ENCODE results near the gene PCDHA1. TPM values are rescaled to one million over a fixed set of nuclear protein-coding genes. Genes with fewer than 3 reads are reported as not detected.
"Not testable (repeated sequence)": the region's sequence is repeated elsewhere in the genome, so short reads cannot be mapped to it uniquely, and the experiment has no call there.

Gene PCDHA1
- total and polyA plus RNA-seq, 2 of the 13 experiments (the other 11 are each of a cell fraction or from before 2014, with no cell fraction given), result not detected

- no peak for TF ChIP-seq ZNF362 (CRISPR knock-in tag; IDR thresholded peaks at IDR 0.05; ENCODE audit: borderline replicate concordance)
- TF ChIP-seq ZSCAN29 (CRISPR knock-in tag; conservative IDR thresholded peaks at IDR 0.05), result no peak
- no peak for TF ChIP-seq ZNF75D (CRISPR knock-in tag; IDR thresholded peaks at IDR 0.05; ENCODE audit: borderline replicate concordance)
- no peak for TF ChIP-seq HES4 (CRISPR knock-in tag; IDR thresholded peaks at IDR 0.05; ENCODE audit: borderline replicate concordance)
- TF ChIP-seq NFE2 (CRISPR knock-in tag; IDR thresholded peaks at IDR 0.05), result no peak
- no peak for TF ChIP-seq HNF4A (CRISPR knock-in tag; IDR thresholded peaks at IDR 0.05)
- TF ChIP-seq ZNF30 (CRISPR knock-in tag; IDR thresholded peaks at IDR 0.05), result no peak
- no peak for TF ChIP-seq MLX (CRISPR knock-in tag; IDR thresholded peaks at IDR 0.05)
- no peak for TF ChIP-seq EEA1 (CRISPR knock-in tag; IDR thresholded peaks at IDR 0.05; ENCODE audit: borderline replicate concordance)
- TF ChIP-seq RBAK (CRISPR knock-in tag; IDR thresholded peaks at IDR 0.05), result no peak
- no peak for TF ChIP-seq ZNF225 (CRISPR knock-in tag; IDR thresholded peaks at IDR 0.05)
- no peak for TF ChIP-seq GPN1 (CRISPR knock-in tag; IDR thresholded peaks at IDR 0.05; ENCODE audit: borderline replicate concordance)
- TF ChIP-seq DNMT3B (CRISPR knock-in tag; conservative IDR thresholded peaks at IDR 0.05), result no peak
- no peak for TF ChIP-seq ZNF790 (CRISPR knock-in tag; IDR thresholded peaks at IDR 0.05; ENCODE audit: borderline replicate concordance)
- no peak for TF ChIP-seq ZBTB34 (CRISPR knock-in tag; IDR thresholded peaks at IDR 0.05)
- TF ChIP-seq NR1H2 (CRISPR knock-in tag; IDR thresholded peaks at IDR 0.05; ENCODE audit: borderline replicate concordance, low read depth), result no peak
- no peak for TF ChIP-seq ARID2 (CRISPR knock-in tag; IDR thresholded peaks at IDR 0.05; ENCODE audit: borderline replicate concordance)
- Histone ChIP-seq H3K27ac (ENCODE audit: extremely low read length, insufficient read depth, low read length) (no peak overlapping the region), H3K27me3 (ENCODE audit: control insufficient read depth in 1 of 2, insufficient read depth in 2 of 2, low read length in 2 of 2) (no peaks in the 10 kb centered on the region), H3K4me3 (replicated peaks in 1 of 3; ENCODE audit: insufficient read depth in 1 of 3, low read depth in 2 of 3, low read length in 3 of 3) (no peak overlapping the region), H2AFZ (ENCODE audit: low read length) (no peak overlapping the region), H3K4me2 (ENCODE audit: low read depth, low read length) (no peak overlapping the region), H3K36me3 (replicated peaks in 1 of 2; ENCODE audit: control insufficient read depth in 1 of 2, insufficient read depth in 2 of 2, low read length in 2 of 2) (no peaks in the 10 kb centered on the region), H3K79me2 (ENCODE audit: insufficient read depth, low read length) (no peaks in the 10 kb centered on the region), H3K9ac (ENCODE audit: insufficient read depth, low read depth, low read length) (no peak overlapping the region), H3K4me1 (ENCODE audit: insufficient read depth, low read length) (no peaks in the 10 kb centered on the region), H4K20me1 (ENCODE audit: insufficient read depth, low read length) (no peaks in the 10 kb centered on the region), H3K9me3 (ENCODE audit: low read length) (peaks cover 31% of the 10 kb centered on the region)
- CTCF ChIA-PET (ENCODE audit: low intra/inter-chr PET ratio, low total read pairs), result no interaction called here
- POLR2A ChIA-PET, result no interaction called here
- DNase-seq (ENCODE audit: low spot score), result no peak
- in situ Hi-C loops (cut with HindIII; ENCODE audit: extremely low pct_ligation_motif_present, low pct_unique_long_range_greater_than_20kb), result no loop called here
- no peak for FAIRE-seq
- BruUV-seq (replicated peaks), result no TSS peak
- intact Hi-C loops (cut with micrococcal nuclease; ENCODE audit: unreplicated experiment), result no loop called here
- 41% methylated on average over 15 of the region's 15 CpGs for WGBS (ENCODE audit: low lambda C conversion rate)
- peak; percentile 69 for ATAC-seq
Observed at GRCh38 chr5:140795259-140795641, 9.3 kb downstream of the PCDHA1 start.

GRCh38 chr5:140796072-140796717 lies 10.3 kb downstream of the PCDHA1 start:
- DNase-seq (ENCODE audit: low spot score); CTCF ChIA-PET (ENCODE audit: low intra/inter-chr PET ratio, low total read pairs): not testable (repeated sequence)

More at GRCh38 chr5:140796072-140796717, 10.3 kb downstream of the PCDHA1 start:
- H3K27ac ChIP-seq (ENCODE audit: extremely low read length, insufficient read depth, low read length); ATAC-seq; H3K27me3 ChIP-seq (ENCODE audit: control insufficient read depth in 1 of 2, insufficient read depth in 2 of 2, low read length in 2 of 2); H4K20me1 ChIP-seq (ENCODE audit: insufficient read depth, low read length); POLR2A ChIA-PET; in situ Hi-C loops (cut with HindIII; ENCODE audit: extremely low pct_ligation_motif_present, low pct_unique_long_range_greater_than_20kb); H3K4me3 ChIP-seq (replicated peaks in 1 of 3; ENCODE audit: insufficient read depth in 1 of 3, low read depth in 2 of 3, low read length in 3 of 3); H3K4me2 ChIP-seq (ENCODE audit: low read depth, low read length); H3K36me3 ChIP-seq (replicated peaks in 1 of 2; ENCODE audit: control insufficient read depth in 1 of 2, insufficient read depth in 2 of 2, low read length in 2 of 2); H3K9ac ChIP-seq (ENCODE audit: insufficient read depth, low read depth, low read length); FAIRE-seq; H3K79me2 ChIP-seq (ENCODE audit: insufficient read depth, low read length); intact Hi-C loops (cut with micrococcal nuclease; ENCODE audit: unreplicated experiment); H3K4me1 ChIP-seq (ENCODE audit: insufficient read depth, low read length); H2AFZ ChIP-seq (ENCODE audit: low read length); BruUV-seq (replicated peaks): not testable (repeated sequence)
- 88% methylated on average over 61 of the region's 72 CpGs for WGBS (ENCODE audit: low lambda C conversion rate)
- peaks cover 31% of the 10 kb centered on the region for H3K9me3 ChIP-seq (ENCODE audit: low read length)
